Gastrocnemius medialis (tissue), 4 donors: ENCODE data around the gene FNIP1. TPM values are rescaled to one million over a fixed set of nuclear protein-coding genes. Genes with fewer than 3 reads are reported as not detected.

Source experiments
- ATAC-seq, 2 donors: fragments of 150-250 bp; one replicate each; pipeline ENCODE4 v1.9.1; 2016
- DNase-seq, 2 donors: peaks; one replicate each; pipeline ENCODE4 v3.0.0-alpha.2; 2019
- H3K27ac ChIP-seq, 4 donors: fragments of 200-600 bp; sonication (generic); 1 replicate in 1 of 4; 2 replicates in 3 of 4; pipeline ENCODE4 v1.5.1; 2016 to 2018; ENCODE audit warnings: mild to moderate bottlenecking in 2 of 4, moderate library complexity in 1 of 4
- H3K27me3 ChIP-seq, 3 donors: fragments of 200-600 bp; sonication (generic) in 2 of 3; 1 replicate in 1 of 3; 2 replicates in 2 of 3; pipeline versions ENCODE4 v1.5.1 to v1.6.0; 2016 to 2019; ENCODE audit warnings: mild to moderate bottlenecking in 1 of 3, moderate library complexity in 1 of 3
- H3K36me3 ChIP-seq, 2 donors: fragments of 200-600 bp; sonication (generic) in 1 of 2; one replicate each; pipeline ENCODE4 v1.5.1; 2017 to 2018
- H3K4me1 ChIP-seq, 2 donors: fragments of 200-600 bp; sonication (generic) in 1 of 2; one replicate each; pipeline ENCODE4 v1.5.1; 2016 to 2017; ENCODE audit warnings: mild to moderate bottlenecking in 2 of 2
- H3K4me3 ChIP-seq, 4 donors: fragments of 200-600 bp; sonication (generic) in 3 of 4; 1 replicate in 1 of 4; 2 replicates in 3 of 4; pipeline ENCODE4 v1.5.1; 2016 to 2019; ENCODE audit warnings: mild to moderate bottlenecking in 2 of 4
- H3K9me3 ChIP-seq, 3 donors: fragments of 200-600 bp; sonication (generic) in 2 of 3; 1 replicate in 1 of 3; 2 replicates in 2 of 3; pipeline ENCODE4 v1.5.1; 2016 to 2019
- POLR2A ChIP-seq, 2 donors: fragments of 450-650 bp; IDR thresholded peaks; one replicate each; pipeline ENCODE4 v1.6.1; 2017; ENCODE audit warnings: antibody characterized with exemption in 2 of 2, mild to moderate bottlenecking in 2 of 2, moderate library complexity in 2 of 2
- in situ Hi-C, 4 donors: fragments of 200-750 bp; cut with MboI; loops; one replicate each; pipeline versions ENCODE4 v1.15.0 to v1.8.0; 2017; ENCODE audit warnings: low sequenced_read_pairs in 4 of 4
- intact Hi-C: fragments of 100-400 bp; cut with DNase I; formaldehyde crosslinking; loops from one replicate; pipeline ENCODE4 v1.15.1; 2023; ENCODE audit warnings: low total_unique reads
- total RNA-seq, 4 donors: library from RNA; depleted of rRNA; stranded (reverse); fragments of >200 nt; gene quantifications; one replicate each; pipeline versions ENCODE4 v1.1.0 to v1.2.3, GENCODE V29; 2016
- TF ChIP-seq, protein P1 (sequence below), 5 experiments: fragments of 450-650 bp in 3 of 5; fragments of 200-600 bp in 2 of 5; sonication (generic) in 2 of 5; IDR thresholded peaks in 4 of 5; conservative IDR thresholded peaks in 1 of 5; 1 replicate in 4 of 5; 2 replicates in 1 of 5; pipeline ENCODE4 v1.5.1; 2016 to 2019; ENCODE audit warnings: antibody characterized with exemption in 5 of 5, mild to moderate bottlenecking in 3 of 5, moderate library complexity in 3 of 5

FNIP1 gene
- total RNA-seq, 4 donors from 2014 or later, result 53.9 to 84.7 (median 66.9) TPM

- peak; percentile 14 to 59 for ATAC-seq
- no peak for DNase-seq
- peak overlapping the region in 1 of 4 donors; percentile 3 for H3K27ac ChIP-seq
- in situ Hi-C loops (loop anchor here in 1 of 4 donors (25.0 kb wide), 1 partner anchor 483 kb away; the partner anchor contains the start of genes HINT1 and LYRM7), intact Hi-C loops (no loop called here)
- H3K4me3 ChIP-seq, result no peak overlapping the region
- no peaks in the 10 kb centered on the region for H3K4me1 ChIP-seq
- peaks cover 0 to 47% of the 10 kb centered on the region in 2 donors for H3K36me3 ChIP-seq
- no peaks in the 10 kb centered on the region for H3K27me3 ChIP-seq
- no peaks in the 10 kb centered on the region for H3K9me3 ChIP-seq
- TF ChIP-seq POLR2A (IDR thresholded peaks at IDR 0.05), result no peak
- TF ChIP-seq, protein P1, sequence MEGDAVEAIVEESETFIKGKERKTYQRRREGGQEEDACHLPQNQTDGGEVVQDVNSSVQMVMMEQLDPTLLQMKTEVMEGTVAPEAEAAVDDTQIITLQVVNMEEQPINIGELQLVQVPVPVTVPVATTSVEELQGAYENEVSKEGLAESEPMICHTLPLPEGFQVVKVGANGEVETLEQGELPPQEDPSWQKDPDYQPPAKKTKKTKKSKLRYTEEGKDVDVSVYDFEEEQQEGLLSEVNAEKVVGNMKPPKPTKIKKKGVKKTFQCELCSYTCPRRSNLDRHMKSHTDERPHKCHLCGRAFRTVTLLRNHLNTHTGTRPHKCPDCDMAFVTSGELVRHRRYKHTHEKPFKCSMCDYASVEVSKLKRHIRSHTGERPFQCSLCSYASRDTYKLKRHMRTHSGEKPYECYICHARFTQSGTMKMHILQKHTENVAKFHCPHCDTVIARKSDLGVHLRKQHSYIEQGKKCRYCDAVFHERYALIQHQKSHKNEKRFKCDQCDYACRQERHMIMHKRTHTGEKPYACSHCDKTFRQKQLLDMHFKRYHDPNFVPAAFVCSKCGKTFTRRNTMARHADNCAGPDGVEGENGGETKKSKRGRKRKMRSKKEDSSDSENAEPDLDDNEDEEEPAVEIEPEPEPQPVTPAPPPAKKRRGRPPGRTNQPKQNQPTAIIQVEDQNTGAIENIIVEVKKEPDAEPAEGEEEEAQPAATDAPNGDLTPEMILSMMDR (IDR thresholded peaks at IDR 0.05 in 4 of 5, conservative IDR thresholded peaks at IDR 0.05 in 1 of 5), result no peak
Measured at GRCh38 chr5:131644822-131645221, 152.0 kb downstream of the FNIP1 start.

DNA sequence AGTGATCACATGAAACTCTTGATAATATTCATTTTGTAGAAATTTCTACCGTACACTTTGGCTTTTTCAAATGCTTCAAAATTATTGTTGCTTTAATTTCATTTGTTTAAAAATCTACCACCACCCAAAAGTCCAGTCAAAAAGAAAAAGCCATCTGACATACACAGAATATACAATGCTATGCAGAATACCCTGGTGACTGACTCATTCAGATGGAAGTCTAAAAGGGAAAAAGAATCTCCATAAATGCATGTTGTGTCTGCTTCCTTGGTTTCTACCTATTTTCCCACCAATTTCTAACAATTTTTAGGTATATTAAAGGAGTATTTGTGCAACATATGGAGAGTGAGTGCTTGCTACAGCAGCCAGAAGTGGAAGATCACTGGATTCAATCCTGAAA is 152.4 kb downstream of the FNIP1 start:
- Histone ChIP-seq H3K4me3 (no peak overlapping the region), H3K27ac (peak overlapping the region in 1 of 4 donors; percentile 3), H3K27me3 (no peaks in the 10 kb centered on the region), H3K36me3 (peaks cover 0 to 43% of the 10 kb centered on the region in 2 donors), H3K4me1 (no peaks in the 10 kb centered on the region), H3K9me3 (no peaks in the 10 kb centered on the region)
- TF ChIP-seq, protein P1 (IDR thresholded peaks at IDR 0.05 in 4 of 5, conservative IDR thresholded peaks at IDR 0.05 in 1 of 5), result no peak
- no peak for TF ChIP-seq POLR2A (IDR thresholded peaks at IDR 0.05)
- intact Hi-C loops, result no loop called here
- no peak for ATAC-seq
- DNase-seq, result no peak
- in situ Hi-C loops, result loop anchor here in 1 of 4 donors (25.0 kb wide), 1 partner anchor 482 kb away; the partner anchor contains the start of genes HINT1 and LYRM7

- H3K4me1 ChIP-seq, result peaks cover 1 to 4% of the 10 kb centered on the region in 2 donors
- no peak for DNase-seq
- no peak overlapping the region for H3K4me3 ChIP-seq
- TF ChIP-seq POLR2A (IDR thresholded peaks at IDR 0.05), result no peak
- TF ChIP-seq, protein P1 (IDR thresholded peaks at IDR 0.05 in 4 of 5, conservative IDR thresholded peaks at IDR 0.05 in 1 of 5), result no peak
- in situ Hi-C loops (loop anchor here in 1 of 4 donors (25.0 kb wide), 1 partner anchor 479 kb away; the partner anchor contains the start of genes HINT1 and LYRM7), intact Hi-C loops (no loop called here)
- H3K27ac ChIP-seq, result no peak overlapping the region
- peaks cover 0 to 26% of the 10 kb centered on the region in 2 donors for H3K36me3 ChIP-seq
- no peaks in the 10 kb centered on the region for H3K9me3 ChIP-seq
- ATAC-seq, result no peak
- no peaks in the 10 kb centered on the region for H3K27me3 ChIP-seq
Measured at GRCh38 chr5:131641494-131641893, 155.3 kb downstream of the FNIP1 start.

GRCh38 chr5:131640043-131640856 is 156.6 kb downstream of the FNIP1 start:
- no peak for DNase-seq
- H3K4me3 ChIP-seq, result no peak overlapping the region
- intact Hi-C loops, result no loop called here
- no peaks in the 10 kb centered on the region for H3K9me3 ChIP-seq
- H3K4me1 ChIP-seq, result peaks cover 6 to 10% of the 10 kb centered on the region in 2 donors
- in situ Hi-C loops, result loop anchor here in 1 of 4 donors (25.0 kb wide), 1 partner anchor 478 kb away; the partner anchor contains the start of genes HINT1 and LYRM7
- H3K27me3 ChIP-seq, result no peaks in the 10 kb centered on the region
- ATAC-seq, result no peak
- TF ChIP-seq POLR2A (IDR thresholded peaks at IDR 0.05), result no peak
- TF ChIP-seq, protein P1 (IDR thresholded peaks at IDR 0.05 in 4 of 5, conservative IDR thresholded peaks at IDR 0.05 in 1 of 5), result no peak
- H3K36me3 ChIP-seq, result peaks cover 0 to 15% of the 10 kb centered on the region in 2 donors
- no peak overlapping the region for H3K27ac ChIP-seq
